PC-9 (cell line): ENCODE measurements around the gene PPWD1. TPM values are rescaled to one million over a fixed set of nuclear protein-coding genes. Genes with fewer than 3 reads are reported as not detected.
A peak's percentile ranks its signal among the peaks of the same experiment; 100 is the strongest.

Experiments used
- BruUV-seq: library from RNA; stranded (reverse); fragments of 400-500 nt; replicated peaks from 2 replicates; lab custom pipeline; 2021; lab: Mats Ljungman, UMichigan
- CTCF ChIA-PET: fragments of 300-600 bp; sonication (Branson Sonifier 250); formaldehyde crosslinking; loops from one replicate; lab custom pipeline; 2022; ENCODE audit warnings: antibody characterized with exemption; lab: Charles Lee
- POLR2A ChIA-PET: fragments of 300-600 bp; sonication (Branson Sonifier 250); formaldehyde crosslinking; loops from one replicate; lab custom pipeline; 2022; ENCODE audit warnings: antibody characterized with exemption; ENCODE audit not compliant: unreplicated experiment; lab: Charles Lee
- DNase-seq, 2 experiments: peaks; one replicate each; pipeline versions ENCODE4 v3.0.0 to v3.0.0-alpha.2; 2015 to 2022; ENCODE audit warnings: mixed read lengths in 1 of 2
- H2AFZ ChIP-seq: fragments of 200-600 bp; sonication (generic); 2 replicates; pipeline ENCODE4 v1.8.1; 2017; ENCODE audit warnings: antibody characterized with exemption
- H3F3A ChIP-seq: fragments of 200-600 bp; sonication (generic); 2 replicates; pipeline ENCODE4 v1.8.1; 2017; ENCODE audit warnings: antibody characterized with exemption, mild to moderate bottlenecking, low read depth; ENCODE audit not compliant: insufficient read depth
- H3K27ac ChIP-seq: fragments of 200-600 bp; sonication (generic); 2 replicates; pipeline ENCODE4 v1.6.1; 2016; ENCODE audit warnings: mixed run types
- H3K27me3 ChIP-seq: fragments of 200-600 bp; sonication (generic); 2 replicates; pipeline ENCODE4 v1.6.1; 2016; ENCODE audit warnings: low read depth, mixed run types; ENCODE audit not compliant: insufficient read depth
- H3K36me3 ChIP-seq: fragments of 200-600 bp; sonication (generic); 2 replicates; pipeline ENCODE4 v1.6.1; 2016; ENCODE audit warnings: low read depth, mixed run types
- H3K4me1 ChIP-seq: fragments of 200-600 bp; sonication (generic); replicated peaks from 2 replicates; pipeline ENCODE4 v1.6.1; 2016; ENCODE audit warnings: mixed run types; ENCODE audit not compliant: insufficient read depth
- H3K4me2 ChIP-seq: fragments of 200-600 bp; sonication (generic); 2 replicates; pipeline ENCODE4 v1.6.1; 2017; ENCODE audit warnings: mixed run types
- H3K4me3 ChIP-seq: fragments of 200-600 bp; sonication (generic); 2 replicates; pipeline ENCODE4 v1.6.1; 2016; ENCODE audit warnings: mixed run types
- H3K79me2 ChIP-seq: fragments of 200-600 bp; sonication (generic); 2 replicates; pipeline ENCODE4 v1.6.1; 2017; ENCODE audit warnings: low read depth, mixed run types
- H3K9me2 ChIP-seq: fragments of 200-600 bp; sonication (generic); 2 replicates; pipeline ENCODE4 v1.8.1; 2017; ENCODE audit warnings: mild to moderate bottlenecking; ENCODE audit not compliant: insufficient read depth
- H3K9me3 ChIP-seq: fragments of 200-600 bp; sonication (generic); 2 replicates; pipeline ENCODE4 v1.8.1; 2016; ENCODE audit warnings: low read depth; ENCODE audit not compliant: insufficient read depth
- H4K20me1 ChIP-seq: fragments of 200-600 bp; sonication (generic); 2 replicates; pipeline ENCODE4 v1.8.1; 2017; ENCODE audit not compliant: insufficient read depth
- CTCF ChIP-seq: fragments of 200-600 bp; sonication (generic); conservative IDR thresholded peaks from 2 replicates; pipeline ENCODE4 v1.6.1; 2017; ENCODE audit warnings: mixed run types, antibody characterized with exemption, mild to moderate bottlenecking, moderate library complexity
- EZH2 ChIP-seq: fragments of 200-600 bp; sonication (generic); IDR thresholded peaks from 2 replicates; pipeline ENCODE4 v1.8.0; 2017; ENCODE audit warnings: antibody characterized with exemption, low read depth
- intact Hi-C: fragments of 100-400 bp; cut with micrococcal nuclease; formaldehyde crosslinking; loops from one replicate; pipeline ENCODE4 v1.10.0; 2022; ENCODE audit not compliant: unreplicated experiment
- total RNA-seq: library from RNA; stranded (reverse); gene quantifications from 2 replicates; pipeline ENCODE4 v1.2.3, GENCODE V29; 2021

Gene PPWD1
- total RNA-seq, 1 experiment from 2014 or later, result 38.9 TPM

GRCh38 chr5:65556718-65557117 is 6.4 kb upstream of the PPWD1 start:
- H3K9me2 ChIP-seq, result no peaks in the 10 kb centered on the region
- no peaks in the 10 kb centered on the region for H3K27me3 ChIP-seq
- ChIA-PET POLR2A (no interaction called here), CTCF (no interaction called here)
- peaks cover 5% of the 10 kb centered on the region for H3K4me1 ChIP-seq
- TF ChIP-seq CTCF, result no peak
- TF ChIP-seq EZH2, result no peak
- H3K4me2 ChIP-seq, result no peak overlapping the region
- no peaks in the 10 kb centered on the region for H3F3A ChIP-seq
- intact Hi-C loops, result no loop called here
- no peaks in the 10 kb centered on the region for H3K9me3 ChIP-seq
- no peak for DNase-seq
- BruUV-seq, result no TSS peak
- 0 out of 2 replicates have a peak, but pooled peaks cover 3% of the 10 kb centered on the region for H4K20me1 ChIP-seq
- H3K27ac ChIP-seq, result no peak overlapping the region
- H3K4me3 ChIP-seq, result no peak overlapping the region
- no peak overlapping the region for H2AFZ ChIP-seq
- H3K36me3 ChIP-seq, result no peaks in the 10 kb centered on the region
- peaks cover 7% of the 10 kb centered on the region; the same call in 1 of the 2 replicates for H3K79me2 ChIP-seq

- Histone ChIP-seq H3K4me2 (peak overlapping the region; percentile 87), H3K27me3 (no peaks in the 10 kb centered on the region), H3K27ac (peak overlapping the region; percentile 78), H3K36me3 (peaks cover 4% of the 10 kb centered on the region; the same call in 1 of the 2 replicates), H3K4me3 (peak overlapping the region; percentile 80), H4K20me1 (no peaks in the 10 kb centered on the region), H3K9me3 (no peaks in the 10 kb centered on the region), H3K9me2 (no peaks in the 10 kb centered on the region), H3K79me2 (peaks cover 41% of the 10 kb centered on the region), H2AFZ (peak overlapping the region; percentile 99), H3F3A (no peaks in the 10 kb centered on the region), H3K4me1 (peaks cover 22% of the 10 kb centered on the region)
- CTCF ChIA-PET, result interaction anchor here (1.2 kb wide), 1 partner anchor 80 kb away, joined by 4 read pairs; no protein-coding TSS in a partner anchor
- intact Hi-C loops, result no loop called here
- POLR2A ChIA-PET, result no interaction called here
- TF ChIP-seq CTCF (no peak), EZH2 (no peak)
- BruUV-seq, result no TSS peak
- no peak for DNase-seq
Observed at GRCh38 chr5:65563777-65564176, 681 bp downstream of the PPWD1 start.

- Histone ChIP-seq H3K9me3 (no peaks in the 10 kb centered on the region), H2AFZ (no peak overlapping the region), H3F3A (no peaks in the 10 kb centered on the region), H3K27me3 (no peaks in the 10 kb centered on the region), H3K4me2 (no peak overlapping the region), H3K27ac (no peak overlapping the region), H4K20me1 (no peaks in the 10 kb centered on the region), H3K79me2 (peaks cover 37% of the 10 kb centered on the region), H3K4me1 (peaks cover 19% of the 10 kb centered on the region), H3K9me2 (no peaks in the 10 kb centered on the region), H3K4me3 (no peak overlapping the region), H3K36me3 (peaks cover 4% of the 10 kb centered on the region; the same call in 1 of the 2 replicates)
- no peak for DNase-seq
- intact Hi-C loops, result no loop called here
- BruUV-seq, result no TSS peak
- ChIA-PET POLR2A (no interaction called here), CTCF (no interaction called here)
- TF ChIP-seq CTCF, result no peak
- TF ChIP-seq EZH2, result no peak
Observed at GRCh38 chr5:65566505-65566904, 3.4 kb downstream of the PPWD1 start.
